Measurements from ENCODE around the gene TLCD3A.
"Not testable (repeated sequence)": the region's sequence is repeated elsewhere in the genome, so short reads cannot be mapped to it uniquely, and the experiment has no call there.

Gene TLCD3A

DNA sequence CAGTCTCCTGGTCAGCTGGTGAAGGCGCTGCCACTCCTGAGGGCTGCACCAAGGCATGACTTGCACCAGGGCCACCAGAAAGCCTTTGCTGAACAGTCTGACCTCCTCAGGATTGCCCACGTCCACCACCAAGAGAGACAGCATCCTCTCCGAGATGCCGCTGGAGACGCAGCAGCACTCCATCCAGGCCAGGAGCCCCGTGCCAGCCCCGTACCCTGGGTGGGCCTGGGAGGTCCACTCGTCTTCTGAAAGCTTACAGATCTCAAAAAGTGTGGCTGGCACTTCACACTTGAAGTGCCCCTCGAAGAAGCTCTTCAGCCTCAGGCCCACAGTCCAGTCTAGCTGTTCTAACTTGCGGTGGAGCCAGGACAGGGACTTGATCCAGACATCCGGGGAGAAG is 13.0 kb downstream of the TLCD3A start:
- DNase-seq (ENCODE audit: low read depth in 1 of 2, low spot score in 1 of 2) = no peak
- in situ Hi-C loops (cut with HindIII; ENCODE audit: low pct_unique_long_range_greater_than_20kb, low sequenced_read_pairs) = no loop called here
- TF ChIP-seq JUND (IDR thresholded peaks at IDR 0.05; ENCODE audit: low read depth) = no peak

DNA sequence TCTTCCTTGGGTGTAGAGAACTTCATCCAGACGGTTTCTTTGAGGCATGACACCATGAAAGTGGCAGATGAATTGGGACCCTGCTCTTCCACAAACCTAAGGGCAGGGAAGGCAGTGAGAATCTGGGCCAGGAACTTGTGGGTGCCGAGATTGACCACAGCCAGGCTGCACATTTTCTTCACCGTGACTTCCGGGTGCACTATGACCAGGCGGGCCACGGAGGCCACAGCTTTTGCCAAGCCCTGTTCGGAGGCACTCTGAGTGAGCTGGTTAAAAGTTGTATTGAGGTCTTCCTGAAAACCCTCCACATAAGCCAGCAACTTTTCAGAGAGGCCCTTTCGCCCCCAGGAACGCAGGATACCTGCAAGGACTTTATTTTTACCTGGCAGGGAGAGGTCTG is 13.8 kb downstream of the TLCD3A start:
- in situ Hi-C loops (cut with HindIII; ENCODE audit: low pct_unique_long_range_greater_than_20kb, low sequenced_read_pairs) = no loop called here
- TF ChIP-seq JUND (IDR thresholded peaks at IDR 0.05; ENCODE audit: low read depth) = no peak
- DNase-seq (ENCODE audit: low read depth in 1 of 2, low spot score in 1 of 2) = no peak

DNA sequence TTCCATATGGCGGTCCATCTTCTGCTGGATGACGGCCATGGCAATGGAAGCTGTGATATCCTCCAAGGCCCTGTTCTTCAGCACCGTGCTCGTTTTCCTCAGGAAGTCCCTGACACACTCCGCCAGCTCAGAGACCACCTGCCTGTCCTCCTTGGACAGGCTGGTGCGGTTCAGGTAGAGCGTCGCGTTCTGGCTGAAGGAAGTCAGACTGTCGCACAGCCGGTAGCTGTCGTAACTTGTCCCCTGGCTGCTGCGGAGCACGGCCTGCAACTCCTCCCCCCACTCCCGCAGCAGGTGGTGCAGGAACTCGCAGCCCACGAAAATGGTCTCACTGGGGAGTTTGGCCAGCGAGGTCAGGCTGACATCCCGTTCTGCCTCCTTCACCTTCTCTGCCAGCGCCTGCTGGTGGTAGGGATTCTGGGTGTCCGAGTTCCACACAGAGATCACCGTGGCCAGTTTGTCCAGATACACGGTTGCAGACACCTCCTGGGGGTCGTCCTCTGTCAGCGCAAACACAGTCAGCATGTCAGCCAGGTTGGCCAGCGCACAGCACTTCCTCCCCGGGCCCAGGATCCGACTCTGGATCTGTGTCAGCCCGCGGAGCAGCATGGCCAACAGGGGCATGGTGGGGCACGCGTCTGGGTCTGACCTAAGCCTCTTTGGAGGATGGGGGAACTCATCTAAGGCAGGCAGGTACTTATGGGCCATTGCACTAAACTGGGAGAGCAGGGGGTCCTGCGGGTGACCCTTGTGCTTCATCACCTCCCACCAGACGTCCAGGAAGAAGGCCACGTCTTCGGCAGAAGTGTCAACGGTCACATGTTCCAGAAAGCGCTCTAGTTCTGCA is 14.6 kb downstream of the TLCD3A start:
- no peak for TF ChIP-seq JUND (IDR thresholded peaks at IDR 0.05; ENCODE audit: low read depth)
- in situ Hi-C loops (cut with HindIII; ENCODE audit: low pct_unique_long_range_greater_than_20kb, low sequenced_read_pairs) = no loop called here
- no peak for DNase-seq (ENCODE audit: low read depth in 1 of 2, low spot score in 1 of 2)

DNA sequence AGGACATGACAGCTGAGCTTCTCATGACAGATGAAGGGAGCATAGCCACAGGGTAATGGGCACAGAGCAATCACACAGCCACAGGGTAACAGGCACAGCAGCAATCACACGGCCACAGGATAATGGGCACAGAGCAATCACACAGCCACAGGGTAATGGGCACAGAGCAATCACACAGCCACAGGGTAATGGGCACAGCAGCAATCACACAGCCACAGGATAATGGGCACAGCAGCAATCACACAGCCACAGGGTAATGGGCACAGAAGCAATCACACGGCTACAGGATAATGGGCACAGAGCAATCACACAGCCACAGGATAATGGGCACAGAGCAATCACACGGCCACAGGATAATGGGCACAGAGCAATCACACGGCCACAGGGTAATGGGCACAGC is 16.2 kb downstream of the TLCD3A start:
- DNase-seq (ENCODE audit: low read depth in 1 of 2, low spot score in 1 of 2); in situ Hi-C loops (cut with HindIII; ENCODE audit: low pct_unique_long_range_greater_than_20kb, low sequenced_read_pairs): not testable (repeated sequence)

DNA sequence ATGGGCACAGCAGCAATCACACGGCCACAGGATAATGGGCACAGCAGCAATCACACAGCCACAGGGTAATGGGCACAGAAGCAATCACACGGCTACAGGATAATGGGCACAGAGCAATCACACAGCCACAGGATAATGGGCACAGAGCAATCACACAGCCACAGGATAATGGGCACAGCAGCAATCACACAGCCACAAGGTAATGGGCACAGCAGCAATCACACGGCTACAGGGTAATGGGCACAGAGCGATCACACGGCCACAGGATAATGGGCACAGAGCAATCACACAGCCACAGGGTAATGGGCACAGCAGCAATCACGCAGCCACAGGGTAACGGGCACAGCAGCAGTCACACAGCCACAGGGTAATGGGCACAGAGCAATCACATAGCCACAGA is 17.0 kb downstream of the TLCD3A start:
- DNase-seq (ENCODE audit: low read depth in 1 of 2, low spot score in 1 of 2); in situ Hi-C loops (cut with HindIII; ENCODE audit: low pct_unique_long_range_greater_than_20kb, low sequenced_read_pairs): not testable (repeated sequence)

DNA sequence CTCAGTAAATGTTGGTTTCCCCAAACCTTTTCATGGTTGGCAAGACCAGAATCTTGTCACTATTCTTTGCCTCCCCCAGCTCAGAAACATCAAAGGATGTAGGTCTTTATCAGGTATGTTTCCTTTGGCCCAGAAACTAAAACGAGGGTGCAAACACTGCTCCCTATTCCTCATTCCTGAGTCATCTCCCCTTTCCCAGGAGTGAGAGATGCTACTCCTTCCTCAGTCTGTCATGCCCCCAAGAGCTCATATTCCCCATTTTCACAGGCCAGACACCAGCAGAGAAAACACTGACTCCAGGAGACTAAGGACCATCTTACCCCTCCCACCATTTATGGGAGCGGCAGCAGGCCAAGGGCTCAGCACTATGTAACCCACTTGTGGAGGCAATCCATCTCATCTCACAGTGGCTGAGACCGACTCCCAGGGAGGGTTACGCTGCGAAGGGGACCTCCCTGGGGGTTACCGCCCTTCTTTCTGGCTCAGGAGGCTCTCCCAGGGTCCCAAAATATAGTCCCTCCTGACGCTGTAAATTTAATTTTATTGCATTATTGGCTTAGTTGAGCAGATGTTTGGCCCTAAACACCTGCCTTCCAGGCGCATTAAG is 18.1 kb downstream of the TLCD3A start:
- in situ Hi-C loops (cut with HindIII; ENCODE audit: low pct_unique_long_range_greater_than_20kb, low sequenced_read_pairs) = no loop called here
- TF ChIP-seq JUND (IDR thresholded peaks at IDR 0.05; ENCODE audit: low read depth) = no peak
- DNase-seq (ENCODE audit: low read depth in 1 of 2, low spot score in 1 of 2) = no peak

DNA sequence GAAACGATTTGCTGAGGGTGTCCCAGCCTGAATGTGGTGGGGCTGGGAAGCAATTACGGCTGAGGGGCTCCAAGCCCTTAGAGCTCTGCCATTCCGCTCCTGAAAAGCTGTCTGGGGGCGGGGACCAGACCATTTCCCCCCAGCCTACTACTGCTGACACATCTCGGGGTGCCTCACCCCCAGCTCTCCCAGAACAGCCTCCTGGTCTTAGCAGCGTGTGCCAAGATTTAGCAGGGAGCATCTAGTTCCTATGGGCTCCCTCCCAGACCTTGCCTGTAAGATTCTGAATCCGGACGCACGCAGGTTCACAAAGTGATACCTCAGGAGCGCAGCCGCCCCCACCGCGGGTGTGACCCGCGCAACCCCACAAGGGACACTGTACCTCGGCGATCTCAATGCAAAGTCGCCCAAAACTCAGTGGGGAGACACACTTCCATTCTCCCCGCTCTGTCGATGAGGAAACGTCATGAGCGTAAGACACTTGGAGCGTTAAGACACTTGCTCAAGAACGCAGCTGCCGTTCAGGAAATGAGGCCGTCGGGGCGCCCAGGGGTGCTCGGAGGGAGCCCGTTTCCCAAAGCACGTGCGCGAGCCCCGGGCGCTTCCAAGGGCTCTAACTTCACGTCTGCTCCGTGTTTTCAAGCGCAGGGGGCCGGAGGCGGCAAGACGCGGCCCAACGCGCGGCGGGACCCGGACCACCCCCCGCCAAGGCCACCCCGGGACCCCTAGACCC is 19.0 kb downstream of the TLCD3A start:
- TF ChIP-seq JUND (IDR thresholded peaks at IDR 0.05; ENCODE audit: low read depth) = no peak
- in situ Hi-C loops (cut with HindIII; ENCODE audit: low pct_unique_long_range_greater_than_20kb, low sequenced_read_pairs) = no loop called here
- DNase-seq (ENCODE audit: low read depth in 1 of 2, low spot score in 1 of 2) = peak; percentile 23 to 42

DNA sequence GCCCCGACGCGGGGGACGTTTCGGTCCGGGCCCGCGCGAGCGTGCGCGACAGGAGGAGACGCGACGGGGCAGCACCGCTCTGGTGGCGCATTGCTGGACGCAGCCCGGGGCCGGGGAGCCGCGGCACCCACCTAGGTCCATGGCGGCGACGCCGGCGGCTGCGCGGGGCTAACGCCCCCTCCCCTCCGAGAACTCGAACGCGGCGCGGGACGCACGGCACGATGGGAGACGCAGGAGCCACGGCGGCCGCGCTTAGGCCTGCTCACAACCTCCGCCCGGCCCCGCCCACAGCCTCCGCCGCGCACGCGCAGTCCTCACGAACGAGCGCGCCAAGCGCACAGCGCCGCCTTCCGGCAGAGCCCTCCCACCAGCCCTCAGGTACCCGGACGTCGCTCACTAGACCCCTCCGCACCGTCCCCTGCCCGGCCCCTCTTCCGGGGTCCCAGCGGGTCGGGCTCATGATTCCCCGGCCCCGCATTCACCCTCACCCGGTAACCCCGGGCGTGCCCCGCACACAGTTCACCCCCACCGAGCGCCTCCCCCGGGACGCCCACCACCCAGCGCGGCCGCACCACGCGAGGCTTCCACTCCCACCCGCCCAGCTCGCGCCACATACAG is 19.7 kb downstream of the TLCD3A start, which contains the start of gene GEMIN4:
Gene GEMIN4, minus strand, starts transcription at position 263 of the 618 bp plus-strand sequence. Its CDS starts 122 bp downstream, at position 141.
- peak; percentile 81 to 86 for DNase-seq (ENCODE audit: low read depth in 1 of 2, low spot score in 1 of 2)
- TF ChIP-seq JUND (IDR thresholded peaks at IDR 0.05; ENCODE audit: low read depth) = no peak
- in situ Hi-C loops (cut with HindIII; ENCODE audit: low pct_unique_long_range_greater_than_20kb, low sequenced_read_pairs) = no loop called here

DNA sequence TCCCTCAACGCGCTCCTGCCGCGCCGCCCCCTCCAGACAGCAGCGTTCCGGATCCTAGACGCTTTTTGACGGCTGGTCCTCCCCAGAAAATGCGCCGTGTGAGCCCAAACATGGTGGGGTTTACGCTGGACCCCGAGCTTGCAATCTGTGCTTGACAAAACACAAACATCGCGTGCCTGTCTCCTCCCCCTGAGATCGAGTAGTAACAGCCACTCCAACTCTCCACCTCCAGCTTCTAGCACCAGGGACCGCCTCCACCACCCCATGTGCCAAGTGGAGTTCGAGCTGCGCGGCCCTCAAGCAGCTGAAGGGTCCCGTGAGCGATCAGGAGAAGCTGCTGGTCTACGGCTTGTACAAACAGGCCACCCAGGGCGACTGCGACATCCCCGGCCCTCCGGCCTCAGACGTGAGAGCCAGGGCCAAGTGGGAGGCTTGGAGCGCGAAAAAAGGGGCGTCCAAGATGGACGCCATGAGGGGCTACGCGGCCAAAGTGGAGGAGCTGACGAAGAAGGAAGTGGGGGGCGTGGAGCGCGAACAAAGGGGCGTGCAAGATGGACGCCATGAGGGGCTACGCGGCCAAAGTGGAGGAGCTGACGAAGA is 20.3 kb downstream of the TLCD3A start:
- peak; percentile 61 to 71 for DNase-seq (ENCODE audit: low read depth in 1 of 2, low spot score in 1 of 2)
- TF ChIP-seq JUND (IDR thresholded peaks at IDR 0.05; ENCODE audit: low read depth) = no peak
- in situ Hi-C loops (cut with HindIII; ENCODE audit: low pct_unique_long_range_greater_than_20kb, low sequenced_read_pairs) = no loop called here

DNA sequence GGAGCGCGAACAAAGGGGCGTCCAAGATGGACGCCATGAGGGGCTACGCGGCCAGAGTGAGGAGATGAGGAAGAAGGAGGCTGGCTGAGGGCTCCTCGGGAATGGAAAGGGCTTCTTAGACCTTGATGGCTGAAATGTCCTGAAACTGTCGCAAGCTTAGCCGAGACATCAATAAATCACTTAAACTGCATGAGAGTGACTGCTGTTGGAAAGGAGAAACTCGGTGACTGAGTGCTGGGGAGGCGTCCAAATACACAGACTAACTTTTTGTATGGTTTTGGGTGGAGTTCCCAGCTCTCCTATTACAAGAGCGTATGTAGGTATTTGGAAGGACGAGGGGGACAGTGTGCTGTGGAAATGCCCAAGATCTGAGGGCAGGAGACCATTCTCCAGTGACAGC is 21.0 kb downstream of the TLCD3A start:
- no peak for TF ChIP-seq JUND (IDR thresholded peaks at IDR 0.05; ENCODE audit: low read depth)
- in situ Hi-C loops (cut with HindIII; ENCODE audit: low pct_unique_long_range_greater_than_20kb, low sequenced_read_pairs) = no loop called here
- DNase-seq (ENCODE audit: low read depth in 1 of 2, low spot score in 1 of 2) = no peak

DNA sequence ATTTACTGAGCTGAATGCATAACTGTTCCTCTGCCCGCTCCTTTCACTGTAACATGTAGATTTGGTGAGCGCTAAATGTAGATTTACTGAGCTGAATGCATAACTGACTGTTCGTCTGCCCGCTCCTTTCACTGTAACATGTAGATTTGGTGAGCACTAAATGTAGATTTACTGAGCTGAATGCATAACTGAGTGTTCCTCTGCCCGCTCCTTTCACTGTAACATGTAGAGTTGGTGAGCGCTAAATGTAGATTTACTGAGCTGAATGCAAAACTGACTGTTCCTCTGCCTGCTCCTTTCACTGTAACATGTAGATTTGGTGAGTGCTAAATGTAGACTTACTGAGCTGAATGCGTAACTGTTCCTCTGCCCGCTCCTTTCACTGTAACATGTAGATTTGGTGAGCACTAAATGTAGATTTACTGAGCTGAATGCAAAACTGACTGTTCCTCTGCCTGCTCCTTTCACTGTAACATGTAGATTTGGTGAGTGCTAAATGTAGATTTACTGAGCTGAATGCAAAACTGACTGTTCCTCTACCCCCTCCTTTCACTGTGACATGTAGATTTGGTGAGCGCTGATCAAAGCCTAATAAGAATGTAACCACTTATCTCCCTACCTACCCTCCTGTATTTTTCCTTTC is 23.0 kb downstream of the TLCD3A start:
- in situ Hi-C loops (cut with HindIII; ENCODE audit: low pct_unique_long_range_greater_than_20kb, low sequenced_read_pairs); DNase-seq (ENCODE audit: low read depth in 1 of 2, low spot score in 1 of 2): not testable (repeated sequence)

DNA sequence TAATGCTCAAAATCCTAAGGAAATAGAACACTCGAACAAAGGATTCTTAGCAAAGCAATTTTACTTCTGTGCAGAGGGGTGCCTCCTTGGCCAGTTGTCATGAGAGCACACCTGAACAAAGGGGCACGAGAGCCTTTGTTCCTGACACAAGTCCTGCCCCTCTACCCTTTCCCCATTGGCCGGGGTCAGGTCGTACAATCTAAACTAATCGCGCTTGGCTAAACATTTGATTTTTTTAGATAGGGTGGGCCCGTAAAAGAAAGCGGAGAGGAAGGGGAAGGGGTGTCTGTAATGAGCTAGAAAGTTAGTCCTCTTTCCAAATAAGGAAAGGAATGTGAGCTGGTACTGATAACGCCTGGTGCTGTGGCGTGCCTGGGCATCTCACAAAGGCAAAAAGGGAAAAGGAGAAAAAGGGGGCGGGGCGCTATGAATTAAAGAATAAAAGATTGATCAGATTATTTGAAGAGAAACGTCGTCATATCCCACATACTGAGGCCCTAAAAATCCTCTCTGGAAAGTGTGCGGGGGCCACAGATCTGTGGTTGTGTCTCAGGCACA is 23.7 kb downstream of the TLCD3A start:
- DNase-seq (ENCODE audit: low read depth in 1 of 2, low spot score in 1 of 2); in situ Hi-C loops (cut with HindIII; ENCODE audit: low pct_unique_long_range_greater_than_20kb, low sequenced_read_pairs): not testable (repeated sequence)

All from T47D (cell line).